Measurements from ENCODE around the gene RUNDC1.
"Not testable (repeated sequence)": the region's sequence is repeated elsewhere in the genome, so short reads cannot be mapped to it uniquely, and the experiment has no call there.

Gene RUNDC1

DNA sequence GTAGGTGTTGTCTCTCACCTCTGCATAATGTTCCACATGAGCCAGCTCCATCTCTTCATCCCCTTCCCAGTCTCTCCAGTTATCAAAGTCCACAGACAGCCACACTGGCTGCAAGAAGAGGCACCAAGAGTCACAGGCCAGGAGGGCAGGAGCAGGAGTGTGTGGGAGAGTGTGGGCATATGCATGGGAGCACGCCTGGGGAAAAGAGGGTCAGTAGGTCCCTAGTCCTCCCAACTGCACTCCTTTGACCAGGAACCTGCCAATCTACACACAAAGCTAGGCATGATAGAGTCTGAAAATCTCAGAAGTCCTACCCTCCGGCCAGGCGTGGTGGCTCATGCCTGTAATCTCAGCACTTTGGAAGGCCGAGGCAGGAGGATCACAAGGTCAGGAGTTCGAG, 8.8 kb upstream of the RUNDC1 start:
- Histone ChIP-seq H3K27ac (no peak overlapping the region), H3K4me2 (no peak overlapping the region), H3K9me3 (no peaks in the 10 kb centered on the region), H3K36me3 (no peaks in the 10 kb centered on the region), H3K9ac (no peak overlapping the region), H3K4me1 (peaks cover 40% of the 10 kb centered on the region), H3K4me3 (no peak overlapping the region), H3K27me3 (no peaks in the 10 kb centered on the region), H4K20me1 (no peaks in the 10 kb centered on the region)
- TF ChIP-seq Cebpa-rat (IDR thresholded peaks at IDR 0.05) = no peak

- H3K27me3 ChIP-seq, H3K4me3 ChIP-seq, H3K4me2 ChIP-seq, H3K36me3 ChIP-seq, H3K27ac ChIP-seq, H3K9ac ChIP-seq, H3K9me3 ChIP-seq, H4K20me1 ChIP-seq: not testable (repeated sequence)
- H3K4me1 ChIP-seq = peaks cover 42% of the 10 kb centered on the region
These were observed 7.0 kb upstream of the RUNDC1 start for GRCh38 chr17:42973323-42973722.

GRCh38 chr17:42975265-42975664, 5.1 kb upstream of the RUNDC1 start:
- TF ChIP-seq Cebpa-rat (IDR thresholded peaks at IDR 0.05) = no peak
- Histone ChIP-seq H3K27ac (peak overlapping the region; percentile 50), H3K4me2 (peak overlapping the region; percentile 68), H3K36me3 (no peaks in the 10 kb centered on the region), H3K9ac (0 out of 2 replicates have a peak overlapping the region, but pooled peaks have one; percentile 2), H3K27me3 (no peaks in the 10 kb centered on the region), H3K4me3 (no peak overlapping the region), H4K20me1 (no peaks in the 10 kb centered on the region), H3K4me1 (peaks cover 46% of the 10 kb centered on the region), H3K9me3 (no peaks in the 10 kb centered on the region)

- H3K9me3 ChIP-seq, H4K20me1 ChIP-seq, H3K4me3 ChIP-seq, H3K36me3 ChIP-seq, H3K27me3 ChIP-seq: not testable (repeated sequence)
- Histone ChIP-seq H3K27ac (peak overlapping the region; percentile 50), H3K4me1 (peaks cover 46% of the 10 kb centered on the region), H3K4me2 (peak overlapping the region; percentile 68), H3K9ac (0 out of 2 replicates have a peak overlapping the region, but pooled peaks have one; percentile 2)
These were observed 4.7 kb upstream of the RUNDC1 start for GRCh38 chr17:42975701-42976100.

DNA sequence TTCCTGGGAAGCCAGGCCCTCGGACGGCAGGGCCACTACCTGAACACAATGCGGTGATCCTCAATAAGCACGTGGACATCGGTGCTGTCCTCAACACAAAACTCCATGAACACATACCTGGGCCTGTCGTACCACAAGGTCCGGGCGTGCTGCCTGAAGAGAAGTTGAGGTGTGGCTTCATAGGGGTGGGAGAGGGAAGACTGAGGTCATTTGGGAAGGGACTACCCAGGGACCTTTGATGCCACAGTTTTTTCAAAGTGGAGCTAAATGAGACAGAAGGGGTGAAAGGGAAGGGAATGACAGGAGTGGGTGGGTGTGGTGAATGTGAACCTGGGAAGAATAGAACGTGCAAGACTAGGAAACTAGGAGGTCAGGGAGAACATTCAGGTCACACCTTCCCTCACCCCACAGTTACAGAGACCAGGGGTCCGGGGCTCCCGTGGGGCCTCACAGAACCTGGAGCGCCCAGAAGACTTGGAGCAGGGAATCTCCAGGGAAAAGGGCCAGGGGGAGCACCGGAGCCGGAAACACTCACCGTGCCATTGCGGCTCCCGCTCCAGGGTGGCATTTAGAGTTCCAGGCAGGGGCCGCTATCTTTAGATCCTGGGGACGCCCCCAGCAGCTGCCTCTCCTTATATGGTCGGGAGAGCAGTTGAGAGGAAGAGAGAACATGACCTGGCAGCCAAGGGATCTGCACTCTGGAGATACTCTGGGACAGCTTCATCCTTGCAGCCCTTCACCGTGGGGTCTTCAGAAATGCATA, 673 bp upstream of the RUNDC1 start, which contains the start of gene PTGES3L:
TSS of gene PTGES3L (minus strand) at position 570 of the 763 bp plus-strand sequence. CDS start at position 543, 27 bp downstream.
- H3K4me3 ChIP-seq = peak within 1 kb of the TSS; percentile 98
- TF ChIP-seq Cebpa-rat (IDR thresholded peaks at IDR 0.05) = no peak
- H3K9ac ChIP-seq = peak within 1 kb of the TSS; percentile 86
- H3K36me3 ChIP-seq = peaks cover 17% of the 10 kb centered on the region
- peaks cover 18% of the 10 kb centered on the region for H4K20me1 ChIP-seq
- no peaks in the 10 kb centered on the region for H3K27me3 ChIP-seq
- peaks cover 76% of the 10 kb centered on the region for H3K4me1 ChIP-seq
- peak within 1 kb of the TSS; percentile 92 for H3K4me2 ChIP-seq
- no peaks in the 10 kb centered on the region for H3K9me3 ChIP-seq
- H3K27ac ChIP-seq = peak within 1 kb of the TSS; percentile 89

- Histone ChIP-seq H3K27me3 (no peaks in the 10 kb centered on the region), H3K27ac (peak overlapping the region; percentile 89), H3K4me1 (peaks cover 76% of the 10 kb centered on the region), H3K36me3 (peaks cover 17% of the 10 kb centered on the region), H3K9me3 (no peaks in the 10 kb centered on the region), H3K4me3 (peak overlapping the region; percentile 98), H3K4me2 (peak overlapping the region; percentile 92), H3K9ac (peak overlapping the region; percentile 86), H4K20me1 (peaks cover 18% of the 10 kb centered on the region)
- no peak for TF ChIP-seq Cebpa-rat (IDR thresholded peaks at IDR 0.05)
These were observed 517 bp downstream of the RUNDC1 start for GRCh38 chr17:42980766-42981397.

- peak overlapping the region; percentile 22; the same call in 1 of the 2 replicates for H3K27ac ChIP-seq
- peaks cover 31% of the 10 kb centered on the region for H3K36me3 ChIP-seq
- H3K27me3 ChIP-seq = no peaks in the 10 kb centered on the region
- H3K4me3 ChIP-seq = peak overlapping the region; percentile 98; the same call in 1 of the 2 replicates
- H4K20me1 ChIP-seq = peaks cover 18% of the 10 kb centered on the region
- no peak for TF ChIP-seq Cebpa-rat (IDR thresholded peaks at IDR 0.05)
- H3K9me3 ChIP-seq = no peaks in the 10 kb centered on the region
- peaks cover 73% of the 10 kb centered on the region for H3K4me1 ChIP-seq
- 0 out of 2 replicates have a peak overlapping the region, but pooled peaks have one; percentile 86 for H3K9ac ChIP-seq
- peak overlapping the region; percentile 92 for H3K4me2 ChIP-seq
These were observed 1.9 kb downstream of the RUNDC1 start for GRCh38 chr17:42982266-42982665.

- TF ChIP-seq Cebpa-rat (IDR thresholded peaks at IDR 0.05) = no peak
- peak overlapping the region; percentile 53; the same call in 1 of the 2 replicates for H3K9ac ChIP-seq
- peaks cover 62% of the 10 kb centered on the region for H3K4me1 ChIP-seq
- peak overlapping the region; percentile 50 for H3K4me3 ChIP-seq
- no peaks in the 10 kb centered on the region for H3K27me3 ChIP-seq
- H3K27ac ChIP-seq = peak overlapping the region; percentile 69
- H3K36me3 ChIP-seq = peaks cover 61% of the 10 kb centered on the region
- H4K20me1 ChIP-seq = peaks cover 18% of the 10 kb centered on the region
- no peaks in the 10 kb centered on the region for H3K9me3 ChIP-seq
- peak overlapping the region; percentile 81 for H3K4me2 ChIP-seq
These were observed 4.9 kb downstream of the RUNDC1 start for GRCh38 chr17:42985225-42985624.

GRCh38 chr17:42989141-42989540, 8.8 kb downstream of the RUNDC1 start:
- Histone ChIP-seq H3K9me3 (no peaks in the 10 kb centered on the region), H3K4me1 (peaks cover 37% of the 10 kb centered on the region), H3K36me3 (peaks cover 86% of the 10 kb centered on the region), H3K9ac (no peak overlapping the region), H3K4me2 (no peak overlapping the region), H3K27ac (no peak overlapping the region), H3K4me3 (no peak overlapping the region), H3K27me3 (no peaks in the 10 kb centered on the region), H4K20me1 (peaks cover 8% of the 10 kb centered on the region)
- TF ChIP-seq Cebpa-rat (IDR thresholded peaks at IDR 0.05) = no peak
